GM19238 (cell line): ENCODE results near the gene TLR4.

Experiments used
- DNase-seq: peaks from one replicate; pipeline ENCODE4 v3.0.0; 2011; ENCODE audit warnings: low spot score; ENCODE audit not compliant: insufficient read length

TLR4 gene

DNA sequence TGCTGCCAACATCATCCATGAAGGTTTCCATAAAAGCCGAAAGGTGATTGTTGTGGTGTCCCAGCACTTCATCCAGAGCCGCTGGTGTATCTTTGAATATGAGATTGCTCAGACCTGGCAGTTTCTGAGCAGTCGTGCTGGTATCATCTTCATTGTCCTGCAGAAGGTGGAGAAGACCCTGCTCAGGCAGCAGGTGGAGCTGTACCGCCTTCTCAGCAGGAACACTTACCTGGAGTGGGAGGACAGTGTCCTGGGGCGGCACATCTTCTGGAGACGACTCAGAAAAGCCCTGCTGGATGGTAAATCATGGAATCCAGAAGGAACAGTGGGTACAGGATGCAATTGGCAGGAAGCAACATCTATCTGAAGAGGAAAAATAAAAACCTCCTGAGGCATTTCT is 10.1 kb downstream of the TLR4 start:
- no peak for DNase-seq

DNA sequence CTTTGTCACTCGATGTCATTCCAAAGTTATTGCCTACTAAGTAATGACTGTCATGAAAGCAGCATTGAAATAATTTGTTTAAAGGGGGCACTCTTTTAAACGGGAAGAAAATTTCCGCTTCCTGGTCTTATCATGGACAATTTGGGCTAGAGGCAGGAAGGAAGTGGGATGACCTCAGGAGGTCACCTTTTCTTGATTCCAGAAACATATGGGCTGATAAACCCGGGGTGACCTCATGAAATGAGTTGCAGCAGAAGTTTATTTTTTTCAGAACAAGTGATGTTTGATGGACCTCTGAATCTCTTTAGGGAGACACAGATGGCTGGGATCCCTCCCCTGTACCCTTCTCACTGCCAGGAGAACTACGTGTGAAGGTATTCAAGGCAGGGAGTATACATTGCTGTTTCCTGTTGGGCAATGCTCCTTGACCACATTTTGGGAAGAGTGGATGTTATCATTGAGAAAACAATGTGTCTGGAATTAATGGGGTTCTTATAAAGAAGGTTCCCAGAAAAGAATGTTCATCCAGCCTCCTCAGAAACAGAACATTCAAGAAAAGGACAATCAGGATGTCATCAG is 11.3 kb downstream of the TLR4 start:
- DNase-seq: no peak

- peak; percentile 23 for DNase-seq
These were observed 13.9 kb downstream of the TLR4 start for GRCh38 chr9:117718085-117718484.

- DNase-seq: no peak
These were observed 14.5 kb downstream of the TLR4 start for GRCh38 chr9:117718701-117719100.

DNA sequence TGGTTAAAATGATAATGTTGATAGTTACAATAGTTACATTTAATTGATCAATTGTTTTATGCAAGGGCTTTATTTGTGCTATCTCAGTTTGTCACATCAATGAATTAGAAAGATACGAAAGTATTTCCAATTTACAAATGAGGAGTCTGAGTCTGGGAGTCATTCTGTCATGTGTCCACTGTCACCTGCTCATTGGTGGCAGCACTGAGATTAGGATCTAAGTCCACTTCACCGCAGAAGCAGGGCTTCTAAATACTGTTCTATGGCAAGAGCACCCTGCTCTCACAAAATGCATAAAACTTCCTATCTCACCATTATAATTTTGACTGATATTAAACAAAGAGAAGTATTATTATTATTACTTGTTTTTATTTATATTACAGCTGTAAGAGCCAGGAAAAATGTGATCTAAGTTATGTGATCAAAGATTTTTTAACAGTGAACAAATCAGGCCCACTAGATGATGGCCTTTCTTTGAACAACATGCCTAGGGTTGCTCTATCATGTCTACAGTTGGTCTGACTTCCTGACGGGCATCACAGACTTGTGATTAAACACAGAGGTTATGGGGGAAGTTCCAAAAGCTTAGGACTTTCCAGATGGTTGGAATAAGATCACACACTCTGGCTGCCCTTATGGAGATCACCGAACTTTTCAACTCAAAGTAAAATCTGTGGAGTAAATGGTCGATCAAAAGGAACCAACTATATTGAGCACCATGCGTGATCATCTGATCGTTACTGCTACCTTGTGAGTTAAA is 15.1 kb downstream of the TLR4 start:
- no peak for DNase-seq

DNA sequence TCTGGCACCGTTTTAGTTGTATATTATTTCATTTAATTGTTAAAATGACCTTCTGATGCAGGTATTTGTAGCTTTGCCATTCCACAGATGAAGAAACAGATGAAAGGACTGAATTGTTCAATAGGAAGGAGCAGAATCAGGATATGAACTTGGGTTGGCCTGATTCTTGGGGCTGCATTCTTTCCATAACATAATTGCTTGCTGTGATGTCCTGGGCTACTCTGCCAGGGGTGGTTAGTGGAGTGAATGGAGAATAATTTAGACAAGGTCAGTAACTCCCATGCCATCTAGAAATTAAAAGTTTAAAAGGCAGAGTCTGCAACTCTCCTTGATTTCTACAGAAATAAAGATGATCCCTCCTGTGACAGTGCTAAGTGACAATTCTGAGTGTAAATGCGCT is 15.9 kb downstream of the TLR4 start:
- DNase-seq: no peak

GRCh38 chr9:117720555-117720954 is 16.4 kb downstream of the TLR4 start:
- DNase-seq: no peak

DNA sequence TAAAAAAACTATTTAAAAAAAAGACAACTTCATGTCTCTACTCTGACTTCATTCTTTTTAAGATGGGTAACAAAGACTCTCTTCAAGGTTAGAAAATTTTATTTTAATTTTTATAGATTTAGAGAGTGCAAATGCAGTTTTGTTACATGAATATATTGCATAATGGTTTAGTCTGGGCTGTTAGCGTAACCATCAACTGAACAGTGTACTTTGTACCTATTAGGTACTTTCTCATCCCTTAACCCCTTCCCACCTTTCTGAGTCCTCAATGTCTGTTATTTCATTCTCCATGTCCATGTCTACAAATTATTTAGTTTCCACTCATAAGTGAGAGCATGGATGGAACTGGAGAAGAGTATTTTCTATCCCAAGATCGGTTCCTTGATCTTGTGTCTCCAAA is 16.8 kb downstream of the TLR4 start:
- no peak for DNase-seq

- DNase-seq: no peak
These were observed 18.0 kb downstream of the TLR4 start for GRCh38 chr9:117722108-117722761.

DNA sequence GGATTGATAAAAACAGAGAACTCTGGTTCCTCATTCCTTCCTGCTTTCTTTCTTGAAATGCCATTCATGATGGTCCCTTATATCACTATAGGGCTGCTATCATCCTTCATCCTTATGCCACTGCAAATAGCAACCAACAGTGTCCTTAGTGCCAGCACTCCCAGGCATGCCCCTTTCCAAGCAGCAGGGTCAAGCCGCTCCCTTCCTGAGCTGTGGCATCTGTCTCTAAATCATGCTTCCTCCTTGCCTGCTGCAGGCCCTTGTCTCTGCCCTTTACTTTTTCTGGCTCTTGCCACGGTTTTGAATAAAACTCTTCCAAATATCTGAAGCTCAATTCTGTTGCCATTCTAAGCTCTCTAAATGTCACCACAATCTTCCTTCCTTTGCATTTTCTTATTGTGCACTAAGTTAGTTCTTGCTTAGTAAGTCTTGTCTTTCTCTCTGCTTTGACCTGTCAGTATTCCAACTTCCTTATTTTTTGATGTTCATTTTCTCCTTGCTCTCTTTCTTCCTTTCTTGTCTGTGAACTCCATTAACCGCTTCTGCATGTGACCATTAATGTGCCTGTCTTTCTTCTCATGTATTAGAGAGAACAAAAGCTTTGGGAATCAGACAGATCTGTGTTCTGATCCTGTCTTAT is 19.9 kb downstream of the TLR4 start:
- DNase-seq: no peak

GRCh38 chr9:117725426-117725887 is 21.3 kb downstream of the TLR4 start:
- DNase-seq: no peak

DNA sequence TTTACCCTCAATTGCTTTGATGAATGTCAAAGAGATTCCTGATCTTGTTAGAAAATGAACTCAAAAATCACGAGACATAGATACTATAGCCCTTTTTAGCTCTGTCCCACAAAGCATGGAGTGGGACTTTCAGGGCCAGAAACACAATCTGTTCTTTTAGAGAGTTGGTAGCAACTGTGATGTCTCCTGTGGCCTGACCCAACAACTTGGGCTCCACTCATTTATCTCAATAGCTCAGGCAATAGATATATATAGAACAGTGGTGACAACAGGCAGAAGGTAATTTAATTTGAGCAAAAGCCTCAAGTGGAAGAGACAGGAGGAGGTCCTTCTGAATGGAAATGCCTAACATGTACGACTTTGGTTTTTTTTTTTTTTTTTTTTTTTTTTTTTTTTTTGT is 25.2 kb downstream of the TLR4 start:
- DNase-seq: no peak

DNA sequence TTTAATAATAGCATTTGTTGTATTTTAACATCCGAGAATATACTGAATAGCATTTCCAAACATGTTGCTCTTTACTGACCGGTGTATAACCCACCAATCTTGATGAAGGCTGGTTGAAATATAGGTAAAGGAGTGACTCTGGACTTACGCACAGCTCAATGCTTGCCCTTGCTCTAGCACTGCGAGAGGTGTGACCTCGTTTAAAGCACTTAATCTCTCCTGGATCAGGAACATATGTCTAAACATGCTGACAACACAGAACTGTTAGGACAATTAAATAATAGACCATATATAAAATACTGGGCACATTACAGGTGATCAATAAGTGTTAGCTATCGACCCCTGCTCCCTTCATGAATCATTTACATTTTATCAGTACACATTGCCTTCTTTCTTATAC is 28.3 kb downstream of the TLR4 start:
- no peak for DNase-seq

GRCh38 chr9:117733465-117733864 is 29.3 kb downstream of the TLR4 start:
- DNase-seq: no peak

- DNase-seq: no peak
These were observed 29.9 kb downstream of the TLR4 start for GRCh38 chr9:117734082-117734481.

GRCh38 chr9:117734523-117735314 is 30.5 kb downstream of the TLR4 start:
- no peak for DNase-seq

GRCh38 chr9:117737721-117738226 is 33.6 kb downstream of the TLR4 start:
- DNase-seq: no peak

GRCh38 chr9:117739206-117739605 is 35.0 kb downstream of the TLR4 start:
- no peak for DNase-seq

- no peak for DNase-seq
These were observed 35.6 kb downstream of the TLR4 start for GRCh38 chr9:117739624-117740347.

GRCh38 chr9:117742131-117742530 is 37.9 kb downstream of the TLR4 start:
- no peak for DNase-seq
